Midbrain (tissue), 1 donor: ENCODE measurements around the gene MOXD1.
"Not testable (repeated sequence)": the region's sequence is repeated elsewhere in the genome, so short reads cannot be mapped to it uniquely, and the experiment has no call there.

Source experiments
- DNase-seq: peaks from one replicate; lab custom pipeline; 2025; lab: John Stamatoyannopoulos, UW

The MOXD1 gene

GRCh38 chr6:132351986-132352385, 49.3 kb downstream of the MOXD1 start:
- DNase-seq: not testable (repeated sequence)

- DNase-seq: no peak
Observed at GRCh38 chr6:132348231-132348630, 53.0 kb downstream of the MOXD1 start.

GRCh38 chr6:132344811-132345210, 56.5 kb downstream of the MOXD1 start:
- DNase-seq: no peak

- no peak for DNase-seq
Observed at GRCh38 chr6:132341646-132342045, 59.6 kb downstream of the MOXD1 start.

- no peak for DNase-seq
Observed at GRCh38 chr6:132334521-132334885, 66.8 kb downstream of the MOXD1 start.

- DNase-seq: no peak
Observed at GRCh38 chr6:132333639-132334520, 67.4 kb downstream of the MOXD1 start.

GRCh38 chr6:132330759-132331158, 70.5 kb downstream of the MOXD1 start:
- no peak for DNase-seq

- no peak for DNase-seq
Observed at GRCh38 chr6:132322398-132322797, 78.9 kb downstream of the MOXD1 start.

- no peak for DNase-seq
Observed at GRCh38 chr6:132320007-132320406, 81.3 kb downstream of the MOXD1 start.

GRCh38 chr6:132316970-132317369, 84.3 kb downstream of the MOXD1 start:
- DNase-seq: no peak

- DNase-seq: no peak
Observed at GRCh38 chr6:132314432-132314831, 86.8 kb downstream of the MOXD1 start.

GRCh38 chr6:132310921-132311320, 90.4 kb downstream of the MOXD1 start:
- DNase-seq: no peak

GRCh38 chr6:132310151-132310550, 91.1 kb downstream of the MOXD1 start:
- not testable (repeated sequence) for DNase-seq

- DNase-seq: no peak
Observed at GRCh38 chr6:132304891-132305305, 96.4 kb downstream of the MOXD1 start.

- DNase-seq: peak; percentile 46
Observed at GRCh38 chr6:132300323-132300949, 100.8 kb downstream of the MOXD1 start.

- DNase-seq: peak; percentile 71
Observed at GRCh38 chr6:132298344-132298949, 102.8 kb downstream of the MOXD1 start.

- DNase-seq: no peak
Observed at GRCh38 chr6:132289756-132290155, 111.5 kb downstream of the MOXD1 start.

- DNase-seq: no peak
Observed at GRCh38 chr6:132287101-132287500, 114.2 kb downstream of the MOXD1 start.

- no peak for DNase-seq
Observed at GRCh38 chr6:132286298-132287019, 114.8 kb downstream of the MOXD1 start.

- no peak for DNase-seq
Observed at GRCh38 chr6:132285004-132285780, 116.1 kb downstream of the MOXD1 start.

- no peak for DNase-seq
Observed at GRCh38 chr6:132282696-132283095, 118.6 kb downstream of the MOXD1 start.

GRCh38 chr6:132280436-132280835, 120.8 kb downstream of the MOXD1 start:
- no peak for DNase-seq
